Mesendoderm (in vitro differentiated cells): ENCODE data around the gene BTN3A1.

Source experiments
- DNase-seq: peaks from one replicate; pipeline ENCODE4 v3.0.0; 2013
- H2AK5ac ChIP-seq: 2 replicates; pipeline ENCODE4 v1.6.1; 2013; ENCODE audit warnings: low read length, inconsistent platforms
- H2BK120ac ChIP-seq: 2 replicates; pipeline ENCODE4 v1.6.1; 2013; ENCODE audit warnings: low read depth, mild to moderate bottlenecking, low read length, moderate library complexity, mixed read lengths
- H2BK15ac ChIP-seq: replicated peaks from 2 replicates; pipeline ENCODE4 v1.6.1; 2013; ENCODE audit warnings: low read depth, mild to moderate bottlenecking, moderate library complexity
- H2BK5ac ChIP-seq: 2 replicates; pipeline ENCODE4 v1.6.1; 2013; ENCODE audit warnings: low read length, inconsistent platforms
- H3K18ac ChIP-seq: 2 replicates; pipeline ENCODE4 v1.6.1; 2013; ENCODE audit warnings: mild to moderate bottlenecking, low read length, mixed read lengths
- H3K23ac ChIP-seq: one replicate; pipeline ENCODE4 v1.6.1; 2013; ENCODE audit warnings: low read length
- H3K27ac ChIP-seq: 2 replicates; pipeline ENCODE4 v1.5.1; 2013; ENCODE audit warnings: low read depth, mild to moderate bottlenecking, inconsistent platforms, low read length, moderate library complexity
- H3K27me3 ChIP-seq: 2 replicates; pipeline ENCODE4 v1.6.1; 2013; ENCODE audit warnings: low read length, control low read depth, mild to moderate bottlenecking, inconsistent platforms; ENCODE audit not compliant: insufficient read depth, poor library complexity
- H3K36me3 ChIP-seq: 2 replicates; pipeline ENCODE4 v1.6.1; 2013; ENCODE audit warnings: low read length, inconsistent platforms; ENCODE audit not compliant: control insufficient read depth, insufficient read depth
- H3K4ac ChIP-seq: one replicate; pipeline ENCODE4 v1.6.1; 2013; ENCODE audit warnings: low read depth, mild to moderate bottlenecking, low read length, moderate library complexity
- H3K4me1 ChIP-seq: 2 replicates; pipeline ENCODE4 v1.6.1; 2013; ENCODE audit warnings: low read depth, low read length, inconsistent platforms; ENCODE audit not compliant: control insufficient read depth
- H3K4me2 ChIP-seq: 2 replicates; pipeline ENCODE4 v1.6.1; 2013; ENCODE audit warnings: low read length
- H3K4me3 ChIP-seq: 2 replicates; pipeline ENCODE4 v1.5.1; 2013; ENCODE audit warnings: mild to moderate bottlenecking, low read length
- H3K56ac ChIP-seq: one replicate; pipeline ENCODE4 v1.6.1; 2013; ENCODE audit warnings: low read length
- H3K79me1 ChIP-seq: 2 replicates; pipeline ENCODE4 v1.6.1; 2013; ENCODE audit warnings: low read length, inconsistent platforms
- H3K79me2 ChIP-seq: 2 replicates; pipeline ENCODE4 v1.6.1; 2013; ENCODE audit warnings: mild to moderate bottlenecking, low read length; ENCODE audit not compliant: control insufficient read depth, insufficient read depth
- H3K9ac ChIP-seq: 2 replicates; pipeline ENCODE4 v1.6.1; 2013; ENCODE audit warnings: low read length, inconsistent platforms
- H4K5ac ChIP-seq: one replicate; pipeline ENCODE4 v1.6.1; 2013; ENCODE audit warnings: low read length
- H4K8ac ChIP-seq: one replicate; pipeline ENCODE4 v1.6.1; 2013; ENCODE audit warnings: low read depth, mild to moderate bottlenecking, control low read depth, low read length, moderate library complexity
- WGBS: extraction: QIAGEN DNeasy Blood & Tissue Kit; methylation state at CpG from one replicate; pipeline ENCODE4 v1.1.7; 2013; ENCODE audit warnings: low lambda C conversion rate, missing lambda C conversion rate; ENCODE audit not compliant: insufficient coverage; ENCODE audit errors: extremely low coverage; 5-methylcytosine and 5-hydroxymethylcytosine counted together

The BTN3A1 gene

GRCh38 chr6:26438000-26438399 lies 35.9 kb downstream of the BTN3A1 start:
- no peak overlapping the region for H3K56ac ChIP-seq
- no peaks in the 10 kb centered on the region for H3K4me1 ChIP-seq
- no peaks in the 10 kb centered on the region for H3K79me2 ChIP-seq
- H3K4me2 ChIP-seq = no peak overlapping the region
- no peak overlapping the region for H2AK5ac ChIP-seq
- no peak for DNase-seq
- H3K9ac ChIP-seq = no peak overlapping the region
- H3K18ac ChIP-seq = no peak overlapping the region
- no peak overlapping the region for H3K27ac ChIP-seq
- no peak overlapping the region for H3K23ac ChIP-seq
- WGBS = no CpG with 5 or more reads among the region's 1 CpG
- no peak overlapping the region for H2BK120ac ChIP-seq
- H3K4me3 ChIP-seq = no peak overlapping the region
- H3K36me3 ChIP-seq = no peaks in the 10 kb centered on the region
- H2BK15ac ChIP-seq = no peak overlapping the region
- H3K79me1 ChIP-seq = no peaks in the 10 kb centered on the region
- no peak overlapping the region for H4K5ac ChIP-seq
- H3K4ac ChIP-seq = no peak overlapping the region
- no peak overlapping the region for H4K8ac ChIP-seq
- H2BK5ac ChIP-seq = no peak overlapping the region
- no peaks in the 10 kb centered on the region for H3K27me3 ChIP-seq

GRCh38 chr6:26439151-26440125 lies 37.4 kb downstream of the BTN3A1 start:
- DNase-seq = no peak
- no CpG with 5 or more reads among the region's 7 CpGs for WGBS
- no peaks in the 10 kb centered on the region for H3K4me1 ChIP-seq
- H3K27me3 ChIP-seq = no peaks in the 10 kb centered on the region
- H3K4me2 ChIP-seq = no peak overlapping the region
- H3K23ac ChIP-seq = no peak overlapping the region
- no peak overlapping the region for H3K56ac ChIP-seq
- no peak overlapping the region for H4K8ac ChIP-seq
- no peak overlapping the region for H3K4me3 ChIP-seq
- no peak overlapping the region for H3K9ac ChIP-seq
- H4K5ac ChIP-seq = no peak overlapping the region
- H3K18ac ChIP-seq = no peak overlapping the region
- H3K79me1 ChIP-seq = no peaks in the 10 kb centered on the region
- no peak overlapping the region for H2AK5ac ChIP-seq
- H3K27ac ChIP-seq = no peak overlapping the region
- no peak overlapping the region for H2BK5ac ChIP-seq
- H3K36me3 ChIP-seq = no peaks in the 10 kb centered on the region
- no peaks in the 10 kb centered on the region for H3K79me2 ChIP-seq
- no peak overlapping the region for H2BK120ac ChIP-seq
- no peak overlapping the region for H3K4ac ChIP-seq
- H2BK15ac ChIP-seq = no peak overlapping the region

GRCh38 chr6:26440977-26441358 lies 38.9 kb downstream of the BTN3A1 start:
- H3K36me3 ChIP-seq = no peaks in the 10 kb centered on the region
- H4K5ac ChIP-seq = no peak overlapping the region
- no peak overlapping the region for H2BK120ac ChIP-seq
- H3K27me3 ChIP-seq = no peaks in the 10 kb centered on the region
- WGBS = no CpG with 5 or more reads among the region's 2 CpGs
- H2BK15ac ChIP-seq = no peak overlapping the region
- no peak overlapping the region for H3K4ac ChIP-seq
- H3K18ac ChIP-seq = no peak overlapping the region
- no peaks in the 10 kb centered on the region for H3K79me2 ChIP-seq
- H3K4me2 ChIP-seq = no peak overlapping the region
- no peak overlapping the region for H3K56ac ChIP-seq
- H2AK5ac ChIP-seq = no peak overlapping the region
- no peak overlapping the region for H3K9ac ChIP-seq
- no peak overlapping the region for H3K27ac ChIP-seq
- H3K4me1 ChIP-seq = no peaks in the 10 kb centered on the region
- H4K8ac ChIP-seq = no peak overlapping the region
- H3K4me3 ChIP-seq = no peak overlapping the region
- H2BK5ac ChIP-seq = no peak overlapping the region
- H3K79me1 ChIP-seq = no peaks in the 10 kb centered on the region
- H3K23ac ChIP-seq = no peak overlapping the region
- DNase-seq = no peak

GRCh38 chr6:26441977-26442376 lies 39.9 kb downstream of the BTN3A1 start:
- Histone ChIP-seq H3K27ac (no peak overlapping the region), H3K4me3 (no peak overlapping the region), H3K36me3 (no peaks in the 10 kb centered on the region), H3K4me1 (no peaks in the 10 kb centered on the region), H3K79me1 (no peaks in the 10 kb centered on the region), H3K79me2 (no peaks in the 10 kb centered on the region), H3K23ac (no peak overlapping the region), H3K18ac (no peak overlapping the region), H2BK15ac (no peak overlapping the region), H3K9ac (no peak overlapping the region), H3K27me3 (no peaks in the 10 kb centered on the region), H3K56ac (no peak overlapping the region), H4K5ac (no peak overlapping the region), H2BK120ac (no peak overlapping the region), H3K4me2 (no peak overlapping the region), H4K8ac (no peak overlapping the region), H2AK5ac (no peak overlapping the region), H2BK5ac (no peak overlapping the region), H3K4ac (no peak overlapping the region)
- DNase-seq = no peak
- WGBS = no CpG with 5 or more reads among the region's 5 CpGs

- no peak overlapping the region for H4K5ac ChIP-seq
- no peaks in the 10 kb centered on the region for H3K27me3 ChIP-seq
- no peaks in the 10 kb centered on the region for H3K79me2 ChIP-seq
- no peaks in the 10 kb centered on the region for H3K36me3 ChIP-seq
- H4K8ac ChIP-seq = no peak overlapping the region
- no peak overlapping the region for H3K4me2 ChIP-seq
- H3K4ac ChIP-seq = no peak overlapping the region
- H3K23ac ChIP-seq = no peak overlapping the region
- H3K56ac ChIP-seq = no peak overlapping the region
- H3K4me1 ChIP-seq = no peaks in the 10 kb centered on the region
- no peak overlapping the region for H3K18ac ChIP-seq
- no peak overlapping the region for H2BK5ac ChIP-seq
- no peak overlapping the region for H3K9ac ChIP-seq
- no peaks in the 10 kb centered on the region for H3K79me1 ChIP-seq
- H2BK120ac ChIP-seq = no peak overlapping the region
- no peak for DNase-seq
- H3K4me3 ChIP-seq = no peak overlapping the region
- no peak overlapping the region for H2AK5ac ChIP-seq
- no peak overlapping the region for H3K27ac ChIP-seq
- no peak overlapping the region for H2BK15ac ChIP-seq
- WGBS = no CpG with 5 or more reads among the region's 5 CpGs
These were observed 44.0 kb downstream of the BTN3A1 start for GRCh38 chr6:26445934-26446667.
